Stimulated activated memory B cell treated with anti-CD40 and anti-IgM and Interleukin-4, amounts not matched to agents 10 μg/mL and 1 μg/mL and 100 μg/mL, for 72 hours (primary cell): ENCODE results near the gene LMO2.
"Not testable (repeated sequence)": the region's sequence is repeated elsewhere in the genome, so short reads cannot be mapped to it uniquely, and the experiment has no call there.

Source experiments
- ATAC-seq: fragments of 150-1000 bp; cut with Tn5 transposase; 2 replicates; pipeline ENCODE4 v1.10.0; 2021
- H3K27ac Mint-ChIP-seq: one replicate; pipeline ENCODE4 v1.8.0; 2022; ENCODE audit warnings: mild to moderate bottlenecking, mixed read lengths
- H3K27me3 Mint-ChIP-seq: one replicate; pipeline ENCODE4 v1.8.0; 2022; ENCODE audit warnings: mixed read lengths
- H3K36me3 Mint-ChIP-seq: one replicate; pipeline ENCODE4 v1.8.0; 2022; ENCODE audit warnings: mixed read lengths
- H3K4me1 Mint-ChIP-seq: one replicate; pipeline ENCODE4 v1.8.0; 2022; ENCODE audit warnings: mixed read lengths
- H3K4me3 Mint-ChIP-seq: one replicate; pipeline ENCODE4 v1.8.0; 2022; ENCODE audit warnings: mild to moderate bottlenecking, moderate library complexity, mixed read lengths
- H3K9me3 Mint-ChIP-seq: one replicate; pipeline ENCODE4 v1.8.0; 2022; ENCODE audit warnings: mixed read lengths

Gene LMO2

DNA sequence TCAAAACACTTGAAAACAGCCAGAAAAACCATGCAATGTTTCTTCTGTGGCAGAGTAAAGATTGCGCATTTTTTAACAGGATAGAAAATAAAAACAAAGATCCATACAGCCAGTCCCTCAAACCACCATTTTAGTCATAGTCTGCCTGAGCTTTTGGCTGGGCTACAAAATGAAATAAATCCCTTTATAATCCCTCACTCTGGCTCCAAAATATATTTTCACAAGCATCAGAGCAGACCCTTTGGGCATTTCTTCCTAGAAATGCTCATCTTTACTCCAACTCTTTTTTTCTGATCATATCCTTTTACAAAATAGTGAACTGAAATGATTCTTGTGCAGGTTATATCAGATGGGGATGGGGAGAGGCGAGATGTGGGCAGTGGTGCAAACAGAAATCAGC, 31.8 kb upstream of the LMO2 start:
- Mint-ChIP-seq H3K27me3 (peaks cover 11% of the 10 kb centered on the region), H3K9me3 (no peaks in the 10 kb centered on the region), H3K4me1 (peaks cover 25% of the 10 kb centered on the region), H3K4me3 (no peak overlapping the region), H3K36me3 (no peaks in the 10 kb centered on the region), H3K27ac (peak overlapping the region; percentile 48)
- ATAC-seq, result no peak

DNA sequence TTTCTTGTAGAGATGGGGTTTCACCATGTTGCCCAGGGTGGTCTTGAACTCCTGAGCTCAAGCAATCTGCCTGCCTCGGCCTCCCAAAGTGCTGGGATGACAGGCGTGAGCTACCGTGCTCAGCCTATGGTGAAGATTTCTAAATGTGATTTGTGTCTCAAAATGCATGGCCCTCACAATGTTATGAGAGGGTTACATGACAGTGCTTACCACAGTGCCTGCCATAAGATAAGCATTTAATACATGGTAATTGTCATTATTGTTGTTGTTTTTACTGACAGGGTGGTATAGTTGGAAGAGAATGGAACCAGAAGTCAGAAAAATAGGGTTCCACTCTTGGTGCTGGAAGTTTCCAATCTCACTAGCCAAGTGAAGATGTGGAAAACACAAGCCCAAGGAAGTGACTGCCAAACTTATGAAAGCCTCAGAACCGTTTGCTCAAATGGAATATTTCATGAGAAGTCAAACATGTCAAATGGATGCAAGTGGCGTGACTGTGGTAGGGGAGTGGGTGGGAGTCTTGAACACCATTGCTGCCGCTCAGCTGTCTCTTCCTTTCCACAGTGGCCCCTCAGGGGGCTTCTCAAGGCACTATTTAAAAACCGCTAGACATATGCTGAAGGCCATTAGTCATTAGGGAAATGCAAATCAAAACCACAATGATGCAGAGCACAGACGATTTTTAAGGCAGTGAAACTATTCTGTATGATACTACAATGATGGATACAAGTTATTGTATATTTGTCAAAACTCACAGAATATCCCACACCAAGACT, 29.1 kb upstream of the LMO2 start:
- Mint-ChIP-seq H3K9me3 (peaks cover 2% of the 10 kb centered on the region), H3K4me3 (peak overlapping the region; percentile 30), H3K27ac (peak overlapping the region; percentile 68), H3K4me1 (peaks cover 25% of the 10 kb centered on the region), H3K36me3 (no peaks in the 10 kb centered on the region), H3K27me3 (peaks cover 29% of the 10 kb centered on the region)
- ATAC-seq, result peak; percentile 99

GRCh38 chr11:33919645-33920044, 27.8 kb upstream of the LMO2 start:
- Mint-ChIP-seq H3K36me3 (no peaks in the 10 kb centered on the region), H3K9me3 (peaks cover 2% of the 10 kb centered on the region), H3K4me1 (peaks cover 25% of the 10 kb centered on the region), H3K27me3 (peaks cover 36% of the 10 kb centered on the region), H3K4me3 (no peak overlapping the region), H3K27ac (peak overlapping the region; percentile 68)
- no peak for ATAC-seq

DNA sequence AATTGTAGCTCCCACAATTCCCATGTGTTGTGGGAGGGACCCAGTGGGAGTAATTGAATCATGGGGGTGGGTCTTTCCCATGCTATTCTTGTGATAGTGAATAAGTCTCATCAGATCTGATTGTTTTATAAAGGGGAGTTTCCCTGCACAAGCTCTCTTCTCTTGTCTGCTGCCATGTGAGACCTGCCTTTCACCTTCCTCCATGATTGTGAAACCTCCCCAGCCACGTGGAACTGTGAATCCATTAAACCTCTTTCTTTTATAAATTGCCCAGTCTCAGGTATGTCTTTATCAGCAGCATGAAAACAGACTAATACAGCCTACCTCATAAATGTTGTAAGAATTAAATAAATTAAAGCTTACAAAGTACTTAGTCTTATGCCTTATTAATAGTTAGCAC, 25.5 kb upstream of the LMO2 start:
- peaks cover 25% of the 10 kb centered on the region for H3K27me3 Mint-ChIP-seq
- peak overlapping the region; percentile 32 for H3K27ac Mint-ChIP-seq
- H3K9me3 Mint-ChIP-seq, result not testable (repeated sequence)

DNA sequence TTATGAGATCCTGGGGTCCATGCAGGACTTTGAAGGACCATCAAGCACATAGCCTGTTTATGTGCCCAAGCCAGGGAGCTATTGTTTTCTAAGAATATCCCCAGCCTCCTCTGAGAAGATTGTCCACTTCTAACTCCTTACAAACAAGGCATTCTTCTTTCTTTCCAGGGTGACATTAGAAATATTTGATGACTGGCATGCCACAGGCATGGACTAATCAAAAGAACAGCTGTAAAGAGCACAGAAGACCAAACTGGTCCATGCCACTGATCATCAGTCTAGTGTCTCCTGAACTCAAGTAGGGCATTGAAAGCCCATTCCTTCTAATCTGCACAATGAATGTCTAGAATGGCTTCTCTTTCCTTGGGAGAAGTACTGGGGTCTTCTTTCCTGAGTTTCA, 24.9 kb upstream of the LMO2 start:
- no peak for ATAC-seq
- Mint-ChIP-seq H3K27ac (peak overlapping the region; percentile 32), H3K4me1 (peaks cover 37% of the 10 kb centered on the region), H3K36me3 (peaks cover 11% of the 10 kb centered on the region), H3K4me3 (no peak overlapping the region), H3K9me3 (peaks cover 5% of the 10 kb centered on the region), H3K27me3 (peaks cover 25% of the 10 kb centered on the region)

More for the DNA sequence above, 25.5 kb upstream of the LMO2 start:
- H3K4me1 Mint-ChIP-seq, result peaks cover 33% of the 10 kb centered on the region
- ATAC-seq, H3K4me3 Mint-ChIP-seq: not testable (repeated sequence)
- H3K36me3 Mint-ChIP-seq, result peaks cover 11% of the 10 kb centered on the region

DNA sequence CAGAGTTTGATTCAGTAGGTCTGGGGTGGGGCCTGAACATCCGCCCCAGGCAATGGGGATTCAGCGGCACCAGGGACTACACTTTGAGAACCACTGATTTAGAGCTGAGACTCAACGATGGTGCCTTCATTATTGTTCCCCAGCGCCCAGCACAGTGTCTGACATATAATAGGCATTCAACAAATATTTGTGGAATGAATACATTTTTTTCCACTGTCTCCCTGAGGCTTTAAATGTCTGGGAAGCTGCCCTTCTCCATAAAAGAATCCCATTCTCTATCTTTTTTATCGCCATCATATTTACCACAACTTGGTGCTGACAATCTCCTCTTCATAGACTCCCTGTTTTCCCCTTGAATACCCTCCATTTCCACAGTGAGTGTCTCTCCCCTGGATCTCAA, 23.6 kb upstream of the LMO2 start:
- Mint-ChIP-seq H3K36me3 (peaks cover 11% of the 10 kb centered on the region), H3K27ac (no peak overlapping the region), H3K9me3 (peaks cover 5% of the 10 kb centered on the region), H3K27me3 (peaks cover 25% of the 10 kb centered on the region), H3K4me1 (peaks cover 28% of the 10 kb centered on the region), H3K4me3 (no peak overlapping the region)
- no peak for ATAC-seq

- H3K9me3 Mint-ChIP-seq, result peaks cover 5% of the 10 kb centered on the region
- peaks cover 17% of the 10 kb centered on the region for H3K4me1 Mint-ChIP-seq
- H3K36me3 Mint-ChIP-seq, result peaks cover 11% of the 10 kb centered on the region
- no peak overlapping the region for H3K4me3 Mint-ChIP-seq
- no peak overlapping the region for H3K27ac Mint-ChIP-seq
- H3K27me3 Mint-ChIP-seq, result peaks cover 25% of the 10 kb centered on the region
- ATAC-seq, result no peak
These were observed 22.1 kb upstream of the LMO2 start for GRCh38 chr11:33913991-33914390.

DNA sequence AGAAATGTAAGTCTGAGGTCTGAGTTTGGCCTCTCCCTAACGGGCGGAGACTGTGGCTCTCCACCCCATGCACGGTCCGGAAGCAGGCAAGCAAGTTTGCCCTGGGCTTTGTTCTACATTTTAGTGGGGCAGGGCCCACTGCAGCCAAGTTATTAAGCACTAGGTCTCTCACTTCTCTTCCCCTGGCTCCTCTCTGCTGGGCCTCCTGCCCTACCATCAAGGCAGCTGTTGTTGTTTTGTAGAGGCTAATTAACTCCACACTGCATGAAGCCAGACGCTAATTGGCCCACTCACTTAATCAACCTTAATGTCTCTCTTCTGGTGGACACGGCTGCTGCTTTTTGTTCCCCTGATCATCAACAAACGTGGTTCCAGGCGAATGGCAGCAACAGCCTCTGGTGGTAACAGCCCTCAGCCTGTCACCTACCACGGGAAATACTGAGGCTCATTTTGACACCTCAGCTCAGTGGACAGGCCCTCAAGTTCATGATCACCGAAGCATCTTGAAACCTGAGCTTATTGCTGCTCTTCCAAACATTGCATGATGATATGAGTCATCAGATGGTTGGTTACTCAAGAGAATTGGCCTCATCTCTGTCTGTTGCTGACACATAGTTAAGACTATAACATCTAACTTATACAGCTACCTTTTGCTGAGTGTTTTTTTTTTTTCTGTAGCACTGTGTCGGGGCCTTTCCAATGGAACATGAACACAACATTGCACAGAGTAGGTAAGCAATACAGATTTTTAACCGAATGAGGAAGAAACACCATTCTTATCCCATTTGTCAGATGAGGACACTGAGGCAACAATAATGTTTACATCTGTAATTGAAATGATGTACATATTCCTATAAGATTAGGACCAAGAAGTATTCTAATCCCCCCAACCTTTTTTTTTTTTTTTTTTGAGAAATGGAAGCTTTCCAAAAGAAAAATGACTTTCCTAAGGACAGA, 20.8 kb upstream of the LMO2 start:
- peaks cover 5% of the 10 kb centered on the region for H3K9me3 Mint-ChIP-seq
- peak overlapping the region; percentile 91 for H3K27ac Mint-ChIP-seq
- peaks cover 24% of the 10 kb centered on the region for H3K27me3 Mint-ChIP-seq
- ATAC-seq, result peak; percentile 91
- H3K4me3 Mint-ChIP-seq, result peak overlapping the region; percentile 20
- H3K4me1 Mint-ChIP-seq, result peaks cover 21% of the 10 kb centered on the region
- H3K36me3 Mint-ChIP-seq, result peaks cover 11% of the 10 kb centered on the region

GRCh38 chr11:33910958-33911339, 19.1 kb upstream of the LMO2 start:
- ATAC-seq, result no peak
- Mint-ChIP-seq H3K27ac (no peak overlapping the region), H3K27me3 (peaks cover 7% of the 10 kb centered on the region), H3K9me3 (peaks cover 3% of the 10 kb centered on the region), H3K36me3 (peaks cover 11% of the 10 kb centered on the region), H3K4me3 (no peak overlapping the region), H3K4me1 (peaks cover 30% of the 10 kb centered on the region)

DNA sequence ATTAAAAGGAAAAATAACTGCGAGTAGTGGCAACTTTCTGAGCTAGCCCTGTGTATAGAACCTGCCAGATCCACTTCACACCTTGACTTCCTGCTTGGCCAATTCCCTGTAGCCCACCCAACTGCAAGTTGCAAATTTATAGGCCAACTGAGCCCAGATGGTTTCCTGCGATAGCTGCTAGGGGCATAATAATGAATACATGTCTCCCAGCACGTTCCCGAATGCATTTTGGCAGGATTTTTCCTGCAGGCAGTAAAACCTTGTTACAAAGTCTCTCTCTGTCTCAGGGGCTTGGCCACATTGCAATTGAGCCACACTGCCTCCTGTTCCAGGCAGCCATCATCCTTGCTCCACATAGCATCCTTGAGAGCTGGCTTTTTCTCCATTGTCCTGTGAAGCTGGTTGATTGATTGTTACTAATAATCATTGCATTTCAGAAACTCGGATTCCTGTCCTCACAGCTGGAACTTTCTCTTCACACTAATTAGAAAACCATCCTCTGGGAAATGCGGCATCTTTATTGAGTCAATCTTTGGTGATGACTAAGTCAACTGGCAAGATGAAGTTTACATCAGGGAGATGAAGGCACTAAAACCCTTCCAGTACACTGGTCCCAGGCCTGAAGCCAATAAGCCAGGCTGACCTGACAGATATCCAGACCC, 18.6 kb upstream of the LMO2 start:
- peaks cover 11% of the 10 kb centered on the region for H3K36me3 Mint-ChIP-seq
- H3K27ac Mint-ChIP-seq, result no peak overlapping the region
- peaks cover 3% of the 10 kb centered on the region for H3K9me3 Mint-ChIP-seq
- H3K4me1 Mint-ChIP-seq, result peaks cover 30% of the 10 kb centered on the region
- no peak overlapping the region for H3K4me3 Mint-ChIP-seq
- no peak for ATAC-seq
- H3K27me3 Mint-ChIP-seq, result peaks cover 1% of the 10 kb centered on the region

GRCh38 chr11:33909552-33909951, 17.7 kb upstream of the LMO2 start:
- peaks cover 30% of the 10 kb centered on the region for H3K4me1 Mint-ChIP-seq
- H3K36me3 Mint-ChIP-seq, result peaks cover 11% of the 10 kb centered on the region
- H3K4me3 Mint-ChIP-seq, result no peak overlapping the region
- H3K27me3 Mint-ChIP-seq, result no peaks in the 10 kb centered on the region
- ATAC-seq, result no peak
- peaks cover 3% of the 10 kb centered on the region for H3K9me3 Mint-ChIP-seq
- no peak overlapping the region for H3K27ac Mint-ChIP-seq

GRCh38 chr11:33909150-33909549, 17.3 kb upstream of the LMO2 start:
- Mint-ChIP-seq H3K36me3 (peaks cover 7% of the 10 kb centered on the region), H3K4me1 (peaks cover 30% of the 10 kb centered on the region), H3K9me3 (peaks cover under 1% of the 10 kb centered on the region), H3K27ac (no peak overlapping the region), H3K27me3 (no peaks in the 10 kb centered on the region), H3K4me3 (no peak overlapping the region)
- no peak for ATAC-seq

GRCh38 chr11:33907421-33907820, 15.5 kb upstream of the LMO2 start:
- H3K36me3 Mint-ChIP-seq, result no peaks in the 10 kb centered on the region
- no peaks in the 10 kb centered on the region for H3K27me3 Mint-ChIP-seq
- ATAC-seq, result no peak
- H3K27ac Mint-ChIP-seq, result no peak overlapping the region
- peaks cover 23% of the 10 kb centered on the region for H3K4me1 Mint-ChIP-seq
- H3K9me3 Mint-ChIP-seq, result no peaks in the 10 kb centered on the region
- H3K4me3 Mint-ChIP-seq, result no peak overlapping the region

- Mint-ChIP-seq H3K36me3 (no peaks in the 10 kb centered on the region), H3K27ac (no peak overlapping the region), H3K9me3 (no peaks in the 10 kb centered on the region), H3K4me1 (peaks cover 15% of the 10 kb centered on the region), H3K4me3 (no peak overlapping the region), H3K27me3 (no peaks in the 10 kb centered on the region)
- no peak for ATAC-seq
These were observed 14.8 kb upstream of the LMO2 start for GRCh38 chr11:33906484-33907186.

DNA sequence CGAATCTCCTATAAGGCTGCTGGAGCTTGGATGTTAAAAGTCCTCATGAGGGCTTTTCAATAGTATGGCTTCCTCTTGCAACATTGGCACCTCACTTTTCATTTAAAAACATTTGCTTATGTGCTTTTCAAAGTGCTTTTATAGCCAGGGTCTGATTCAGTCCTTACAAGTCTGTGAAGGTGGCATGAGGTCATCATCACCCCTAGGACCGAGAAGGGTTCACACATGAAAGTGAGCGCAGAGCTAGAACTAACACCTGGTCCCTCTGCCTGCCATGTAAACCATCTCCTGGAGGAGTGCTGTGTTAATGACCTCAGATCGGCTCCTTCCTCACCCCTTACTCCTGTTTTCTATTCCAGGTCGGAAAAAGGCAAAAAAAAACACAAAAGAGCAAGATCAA, 12.2 kb upstream of the LMO2 start:
- H3K36me3 Mint-ChIP-seq, result no peaks in the 10 kb centered on the region
- ATAC-seq, result no peak
- no peak overlapping the region for H3K4me3 Mint-ChIP-seq
- H3K4me1 Mint-ChIP-seq, result peaks cover 33% of the 10 kb centered on the region
- H3K27ac Mint-ChIP-seq, result no peak overlapping the region
- H3K9me3 Mint-ChIP-seq, result no peaks in the 10 kb centered on the region
- no peaks in the 10 kb centered on the region for H3K27me3 Mint-ChIP-seq
